Suprapubic skin (tissue), 4 donors: ENCODE data around the gene PCDHB12. TPM values are rescaled to one million over a fixed set of nuclear protein-coding genes. Genes with fewer than 3 reads are reported as not detected.
"Not testable (repeated sequence)": the region's sequence is repeated elsewhere in the genome, so short reads cannot be mapped to it uniquely, and the experiment has no call there.

Experiments used
- DNase-seq, 2 donors: peaks; one replicate each; pipeline ENCODE4 v3.0.0-alpha.2; 2019; ENCODE audit warnings: low spot score in 2 of 2
- H3K27ac ChIP-seq: fragments of 200-600 bp; sonication (generic); one replicate; pipeline ENCODE4 v1.5.1; 2019
- H3K27me3 ChIP-seq: fragments of 200-600 bp; sonication (generic); one replicate; pipeline ENCODE4 v1.5.1; 2019
- H3K36me3 ChIP-seq: fragments of 200-600 bp; sonication (generic); one replicate; pipeline ENCODE4 v1.5.1; 2019
- H3K4me1 ChIP-seq: fragments of 200-600 bp; sonication (generic); one replicate; pipeline ENCODE4 v1.5.1; 2019
- H3K4me3 ChIP-seq: fragments of 200-600 bp; sonication (generic); one replicate; pipeline ENCODE4 v1.5.1; 2019; ENCODE audit warnings: mild to moderate bottlenecking
- H3K9me3 ChIP-seq: fragments of 200-600 bp; sonication (generic); one replicate; pipeline ENCODE4 v1.5.1; 2019
- CTCF ChIP-seq, 2 donors: fragments of 200-600 bp in 1 of 2; fragments of 450-650 bp in 1 of 2; sonication (generic) in 1 of 2; IDR thresholded peaks; one replicate each; pipeline ENCODE4 v1.5.1; 2016 to 2019; ENCODE audit warnings: antibody characterized with exemption in 2 of 2, mild to moderate bottlenecking in 1 of 2, moderate library complexity in 1 of 2
- EP300 ChIP-seq: sonication (generic); formaldehyde crosslinking; IDR thresholded peaks from one replicate; pipeline ENCODE4 v1.6.1; 2017; ENCODE audit warnings: antibody characterized with exemption
- POLR2A ChIP-seq, 2 donors: fragments of 450-650 bp; IDR thresholded peaks; one replicate each; pipeline ENCODE4 v1.6.1; 2017; ENCODE audit warnings: antibody characterized with exemption in 2 of 2, mild to moderate bottlenecking in 2 of 2, moderate library complexity in 2 of 2
- POLR2AphosphoS5 ChIP-seq, 3 donors: sonication (generic); formaldehyde crosslinking; IDR thresholded peaks; one replicate each; pipeline ENCODE4 v1.6.1; 2017; ENCODE audit warnings: antibody characterized with exemption in 3 of 3
- WGBS: methylation state at CpG from one replicate; pipeline ENCODE4 v1.1.5; 2018; 5-methylcytosine and 5-hydroxymethylcytosine counted together
- total RNA-seq, 4 donors: library from RNA; depleted of rRNA; stranded (reverse); fragments of >200 nt; gene quantifications; one replicate each; pipeline ENCODE4 v1.1.0, GENCODE V29; 2016

PCDHB12 gene
- total RNA-seq, 4 donors from 2014 or later, result 0.83 to 2.2 (median 0.95) TPM

GRCh38 chr5:141180313-141180712, 28.2 kb upstream of the PCDHB12 start:
- H3K27me3 ChIP-seq, result peaks cover 19% of the 10 kb centered on the region
- no peak overlapping the region for H3K4me3 ChIP-seq
- no peak overlapping the region for H3K27ac ChIP-seq
- no peak for DNase-seq
- WGBS, result 62% methylated on average over 1 of the region's 1 CpG
- no peaks in the 10 kb centered on the region for H3K4me1 ChIP-seq
- no peaks in the 10 kb centered on the region for H3K36me3 ChIP-seq
- TF ChIP-seq POLR2A (IDR thresholded peaks at IDR 0.05), result no peak
- H3K9me3 ChIP-seq, result peaks cover 28% of the 10 kb centered on the region

- DNase-seq, result no peak
- TF ChIP-seq CTCF (IDR thresholded peaks at IDR 0.05), result no peak
- no peak for TF ChIP-seq POLR2AphosphoS5 (IDR thresholded peaks at IDR 0.05)
- no peak for TF ChIP-seq EP300
- TF ChIP-seq POLR2A (IDR thresholded peaks at IDR 0.05), result no peak
- 14% methylated on average over 13 of the region's 13 CpGs for WGBS
- peak within 1 kb of the TSS; percentile 38 for H3K4me3 ChIP-seq
- no peak within 1 kb of the TSS for H3K27ac ChIP-seq
- H3K4me1 ChIP-seq, result no peaks in the 10 kb centered on the region
- H3K36me3 ChIP-seq, result no peaks in the 10 kb centered on the region
- H3K9me3 ChIP-seq, result peaks cover 25% of the 10 kb centered on the region
- peaks cover 12% of the 10 kb centered on the region for H3K27me3 ChIP-seq
Observed at GRCh38 chr5:141182248-141182647, 26.3 kb upstream of the PCDHB12 start, which contains the start of gene PCDHB16. PCDHB16 (plus strand) TSS chr5:141182387; CDS start chr5:141182560, 173 bp downstream.

GRCh38 chr5:141184117-141184855, 24.2 kb upstream of the PCDHB12 start:
- not testable (repeated sequence) for H3K27ac ChIP-seq, H3K4me1 ChIP-seq, H3K4me3 ChIP-seq, H3K36me3 ChIP-seq, H3K27me3 ChIP-seq, DNase-seq
- WGBS, result 50% methylated on average over 4 of the region's 69 CpGs
- H3K9me3 ChIP-seq, result peaks cover 25% of the 10 kb centered on the region

- Histone ChIP-seq H3K4me3 (no peak within 1 kb of the TSS), H3K27me3 (no peaks in the 10 kb centered on the region), H3K27ac (no peak within 1 kb of the TSS), H3K36me3 (no peaks in the 10 kb centered on the region), H3K4me1 (no peaks in the 10 kb centered on the region), H3K9me3 (peaks cover 22% of the 10 kb centered on the region)
- WGBS, result 16% methylated on average over 9 of the region's 9 CpGs
- TF ChIP-seq POLR2A (IDR thresholded peaks at IDR 0.05) (no peak), CTCF (IDR thresholded peaks at IDR 0.05) (no peak), EP300 (no peak), POLR2AphosphoS5 (IDR thresholded peaks at IDR 0.05) (no peak)
- no peak for DNase-seq
Observed at GRCh38 chr5:141186897-141187512, 21.5 kb upstream of the PCDHB12 start, which contains the start of gene PCDHB9. PCDHB9 (plus strand) TSS chr5:141187161; CDS start chr5:141187319, 158 bp downstream.

- H3K36me3 ChIP-seq, H3K4me3 ChIP-seq, H3K27ac ChIP-seq, H3K27me3 ChIP-seq, DNase-seq, H3K4me1 ChIP-seq: not testable (repeated sequence)
- peaks cover 22% of the 10 kb centered on the region for H3K9me3 ChIP-seq
- 31% methylated on average over 10 of the region's 37 CpGs for WGBS
Observed at GRCh38 chr5:141188682-141189081, 19.8 kb upstream of the PCDHB12 start.

- not testable (repeated sequence) for H3K27me3 ChIP-seq, H3K36me3 ChIP-seq, H3K4me1 ChIP-seq, H3K27ac ChIP-seq, DNase-seq, H3K4me3 ChIP-seq
- H3K9me3 ChIP-seq, result peaks cover 22% of the 10 kb centered on the region
- no CpG with 5 or more reads among the region's 35 CpGs for WGBS
Observed at GRCh38 chr5:141189131-141189530, 19.4 kb upstream of the PCDHB12 start.

GRCh38 chr5:141192110-141192725, 16.3 kb upstream of the PCDHB12 start, which contains the start of gene PCDHB10:
PCDHB10 (plus strand) TSS chr5:141192353; CDS start chr5:141192553, 200 bp downstream.
- Histone ChIP-seq H3K36me3 (no peaks in the 10 kb centered on the region), H3K4me3 (no peak within 1 kb of the TSS), H3K4me1 (no peaks in the 10 kb centered on the region), H3K27ac (no peak within 1 kb of the TSS), H3K27me3 (no peaks in the 10 kb centered on the region), H3K9me3 (peaks cover 7% of the 10 kb centered on the region)
- no peak for TF ChIP-seq POLR2A (IDR thresholded peaks at IDR 0.05)
- no peak for TF ChIP-seq POLR2AphosphoS5 (IDR thresholded peaks at IDR 0.05)
- no peak for TF ChIP-seq CTCF (IDR thresholded peaks at IDR 0.05)
- TF ChIP-seq EP300, result no peak
- 11% methylated on average over 10 of the region's 10 CpGs for WGBS
- no peak for DNase-seq

- H3K4me1 ChIP-seq, H3K27me3 ChIP-seq, H3K27ac ChIP-seq, H3K9me3 ChIP-seq, H3K4me3 ChIP-seq, H3K36me3 ChIP-seq, DNase-seq: not testable (repeated sequence)
- 42% methylated on average over 16 of the region's 37 CpGs for WGBS
Observed at GRCh38 chr5:141194332-141194731, 14.2 kb upstream of the PCDHB12 start.
